Measurements from ENCODE around the gene ROBO1.

Gene ROBO1

GRCh38 chr3:79461129-79461792 lies 306.5 kb downstream of the ROBO1 start:
- DNase-seq (ENCODE audit: low spot score), result no peak

GRCh38 chr3:79453600-79453999 lies 314.2 kb downstream of the ROBO1 start:
- no peak for DNase-seq (ENCODE audit: low spot score)

- DNase-seq (ENCODE audit: low spot score), result no peak
Observed at GRCh38 chr3:79436387-79436786, 331.4 kb downstream of the ROBO1 start.

GRCh38 chr3:79427081-79427480 lies 340.7 kb downstream of the ROBO1 start:
- DNase-seq (ENCODE audit: low spot score), result no peak

GRCh38 chr3:79424811-79425210 lies 343.0 kb downstream of the ROBO1 start:
- no peak for DNase-seq (ENCODE audit: low spot score)

GRCh38 chr3:79423417-79423816 lies 344.4 kb downstream of the ROBO1 start:
- DNase-seq (ENCODE audit: low spot score), result no peak

GRCh38 chr3:79421273-79421672 lies 346.5 kb downstream of the ROBO1 start:
- no peak for DNase-seq (ENCODE audit: low spot score)

- DNase-seq (ENCODE audit: low spot score), result no peak
Observed at GRCh38 chr3:79418855-79419621, 348.8 kb downstream of the ROBO1 start.

- DNase-seq (ENCODE audit: low spot score), result no peak
Observed at GRCh38 chr3:79415356-79415755, 352.4 kb downstream of the ROBO1 start.

GRCh38 chr3:79414806-79415205 lies 353.0 kb downstream of the ROBO1 start:
- peak; percentile 21 for DNase-seq (ENCODE audit: low spot score)

GRCh38 chr3:79414035-79414434 lies 353.8 kb downstream of the ROBO1 start:
- no peak for DNase-seq (ENCODE audit: low spot score)

- DNase-seq (ENCODE audit: low spot score), result no peak
Observed at GRCh38 chr3:79412537-79412936, 355.3 kb downstream of the ROBO1 start.

- DNase-seq (ENCODE audit: low spot score), result no peak
Observed at GRCh38 chr3:79410617-79411016, 357.2 kb downstream of the ROBO1 start.

- DNase-seq (ENCODE audit: low spot score), result no peak
Observed at GRCh38 chr3:79410136-79410535, 357.7 kb downstream of the ROBO1 start.

- DNase-seq (ENCODE audit: low spot score), result no peak
Observed at GRCh38 chr3:79406175-79406574, 361.6 kb downstream of the ROBO1 start.

GRCh38 chr3:79405183-79405582 lies 362.6 kb downstream of the ROBO1 start:
- no peak for DNase-seq (ENCODE audit: low spot score)

- DNase-seq (ENCODE audit: low spot score), result no peak
Observed at GRCh38 chr3:79396595-79396994, 371.2 kb downstream of the ROBO1 start.

GRCh38 chr3:79392479-79392878 lies 375.3 kb downstream of the ROBO1 start:
- no peak for DNase-seq (ENCODE audit: low spot score)

- no peak for DNase-seq (ENCODE audit: low spot score)
Observed at GRCh38 chr3:79390352-79390751, 377.4 kb downstream of the ROBO1 start.

- DNase-seq (ENCODE audit: low spot score), result no peak
Observed at GRCh38 chr3:79385211-79385610, 382.6 kb downstream of the ROBO1 start.

- no peak for DNase-seq (ENCODE audit: low spot score)
Observed at GRCh38 chr3:79383402-79384012, 384.3 kb downstream of the ROBO1 start.

- DNase-seq (ENCODE audit: low spot score), result no peak
Observed at GRCh38 chr3:79380581-79380980, 387.2 kb downstream of the ROBO1 start.

- no peak for DNase-seq (ENCODE audit: low spot score)
Observed at GRCh38 chr3:79378064-79378463, 389.7 kb downstream of the ROBO1 start.

All from Ammon's horn (tissue), 1 donor.